Ovary (tissue), 9 donors: ENCODE measurements around the gene ANKLE2. TPM values are rescaled to one million over a fixed set of nuclear protein-coding genes. Genes with fewer than 3 reads are reported as not detected.

Experiments
- DNase-seq, 5 donors: peaks; one replicate each; pipeline ENCODE4 v3.0.0-alpha.2; 2019 to 2020
- H3K27ac ChIP-seq, 2 donors: fragments of 200-600 bp; one replicate each; pipeline versions ENCODE4 v1.5.1 to v1.8.0; 2019 to 2022
- H3K27me3 ChIP-seq: fragments of 200-600 bp; one replicate; pipeline ENCODE4 v1.8.0; 2022
- H3K36me3 ChIP-seq: fragments of 200-600 bp; sonication (generic); one replicate; pipeline ENCODE4 v1.5.1; 2019
- H3K4me1 ChIP-seq: one replicate; pipeline ENCODE4 v1.8.1; 2013; ENCODE audit warnings: mild to moderate bottlenecking, moderate library complexity; ENCODE audit not compliant: insufficient read depth
- H3K4me3 ChIP-seq: fragments of 200-600 bp; sonication (generic); one replicate; pipeline ENCODE4 v1.5.1; 2017
- H3K9me3 ChIP-seq, 2 donors: fragments of 200-600 bp in 1 of 2; sonication (generic) in 1 of 2; one replicate each; pipeline versions ENCODE4 v1.5.1 to v1.8.1; 2013 to 2019; ENCODE audit warnings: mild to moderate bottlenecking in 1 of 2, moderate library complexity in 1 of 2
- CTCF ChIP-seq, 3 donors: fragments of 450-650 bp in 2 of 3; fragments of 200-600 bp in 1 of 3; IDR thresholded peaks; one replicate each; pipeline versions ENCODE4 v1.5.1 to v1.8.0; 2016 to 2022; ENCODE audit warnings: antibody characterized with exemption in 3 of 3, mild to moderate bottlenecking in 1 of 3
- EP300 ChIP-seq: sonication (generic); formaldehyde crosslinking; IDR thresholded peaks from one replicate; pipeline ENCODE4 v1.6.1; 2017; ENCODE audit warnings: antibody characterized with exemption
- POLR2A ChIP-seq: fragments of 450-650 bp; IDR thresholded peaks from one replicate; pipeline ENCODE4 v1.6.1; 2017; ENCODE audit warnings: antibody characterized with exemption, mild to moderate bottlenecking, moderate library complexity
- WGBS, 3 donors: extraction: QIAGEN DNeasy Blood & Tissue Kit in 1 of 3; methylation state at CpG; one replicate each; pipeline versions ENCODE4 v1.1.5 to v1.1.7; 2013 to 2017; 5-methylcytosine and 5-hydroxymethylcytosine counted together
- intact Hi-C, 4 donors: fragments of 100-400 bp; cut with DNase I; formaldehyde crosslinking; loops; one replicate each; pipeline versions ENCODE4 v1.11.0 to v1.15.1; 2022 to 2023
- polyA plus RNA-seq, 2 donors: library from polyadenylated mRNA; stranded (reverse); fragments of 200-250 nt in 1 of 2; fragments of 350-450 nt in 1 of 2; fragmentation: Illumina TruSeq in 1 of 2; extraction: RNeasy Lipid Tissue Mini Kit (QIAGEN cat#74804) in 1 of 2; gene quantifications; one replicate each; pipeline ENCODE4 v1.2.3, GENCODE V29; 2013 to 2014
- total RNA-seq, 7 donors: library from RNA; depleted of rRNA in 2 of 7; stranded (reverse); fragments of >200 nt in 2 of 7; fragmentation: NEBNext Ultra II Directional in 3 of 7; extraction: Animal tissue kit (Norgen Biotek cat#: 25700) in 3 of 7; gene quantifications; one replicate each; pipeline versions ENCODE4 v1.1.0 to v1.2.4, GENCODE V29; 2016 to 2023
- donor health status: DM: no; HTN: no; CAD: no; lungs with moderate emphysema.
- donor health status: DM: no; HTN: no; CAD: no.
- donor health status: Bipolar disorder and iron deficiency.
- donor health status: DM: yes; HTN: yes; CAD: no.
- donor health status: DM: no; HTN: no; CAD: no.
- donor health status: DM: yes; HTN: yes; CAD: no.

Gene ANKLE2
- total and polyA plus RNA-seq, 9 donors = 30.5 to 82.0 (median 43.2) TPM

DNA sequence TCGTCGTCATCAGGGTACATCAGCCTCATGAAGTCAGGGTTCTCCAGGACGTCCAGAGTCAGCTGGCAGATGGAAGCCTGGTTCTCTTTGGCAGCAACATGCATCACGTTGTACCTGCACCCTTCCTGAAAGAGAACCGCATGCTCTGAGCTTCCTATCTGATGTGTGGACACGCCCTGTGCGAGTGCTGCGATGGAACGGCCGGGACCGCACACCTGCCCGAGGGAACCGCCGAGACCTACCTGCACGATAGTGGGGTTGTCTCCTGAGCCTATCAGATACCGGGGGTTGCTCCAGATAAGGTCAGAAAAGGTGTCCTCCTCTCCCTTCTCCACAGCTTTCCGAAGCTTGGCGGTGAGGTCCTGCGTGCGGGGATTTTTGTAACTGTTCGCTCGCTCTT lies 13.7 kb downstream of the ANKLE2 start:
- TF ChIP-seq EP300 (no peak), CTCF (IDR thresholded peaks at IDR 0.05) (no peak), POLR2A (no peak)
- intact Hi-C loops = loop anchor here in 1 of 4 donors (5.0 kb wide), 1 partner anchor 351 kb away; no protein-coding TSS in a partner anchor
- Histone ChIP-seq H3K36me3 (no peaks in the 10 kb centered on the region), H3K9me3 (no peaks in the 10 kb centered on the region), H3K4me1 (no peaks in the 10 kb centered on the region), H3K4me3 (no peak overlapping the region), H3K27me3 (no peaks in the 10 kb centered on the region), H3K27ac (no peak overlapping the region)
- 89 to 95% (median 90%) methylated on average over 22 of the region's 22 CpGs for WGBS, 3 donors
- DNase-seq = no peak

GRCh38 chr12:132747395-132747794 lies 14.2 kb downstream of the ANKLE2 start:
- no peak for TF ChIP-seq CTCF (IDR thresholded peaks at IDR 0.05)
- no peak for TF ChIP-seq POLR2A
- TF ChIP-seq EP300 = no peak
- Histone ChIP-seq H3K4me1 (no peaks in the 10 kb centered on the region), H3K4me3 (no peak overlapping the region), H3K27ac (no peak overlapping the region), H3K27me3 (no peaks in the 10 kb centered on the region), H3K36me3 (no peaks in the 10 kb centered on the region), H3K9me3 (no peaks in the 10 kb centered on the region)
- intact Hi-C loops = loop anchor here in 1 of 4 donors (5.0 kb wide), 1 partner anchor 350 kb away; no protein-coding TSS in a partner anchor
- 91 to 95% (median 92%) methylated on average over 11 of the region's 11 CpGs for WGBS, 3 donors
- no peak for DNase-seq

GRCh38 chr12:132746613-132747012 lies 15.0 kb downstream of the ANKLE2 start:
- Histone ChIP-seq H3K9me3 (no peaks in the 10 kb centered on the region), H3K4me3 (no peak overlapping the region), H3K36me3 (no peaks in the 10 kb centered on the region), H3K27me3 (no peaks in the 10 kb centered on the region), H3K4me1 (no peaks in the 10 kb centered on the region), H3K27ac (no peak overlapping the region)
- no peak for TF ChIP-seq CTCF (IDR thresholded peaks at IDR 0.05)
- no peak for TF ChIP-seq EP300
- TF ChIP-seq POLR2A = no peak
- intact Hi-C loops = loop anchor here in 1 of 4 donors (5.0 kb wide), 1 partner anchor 349 kb away; no protein-coding TSS in a partner anchor
- 83 to 87% (median 84%) methylated on average over 3 of the region's 3 CpGs for WGBS, 3 donors
- no peak for DNase-seq

DNA sequence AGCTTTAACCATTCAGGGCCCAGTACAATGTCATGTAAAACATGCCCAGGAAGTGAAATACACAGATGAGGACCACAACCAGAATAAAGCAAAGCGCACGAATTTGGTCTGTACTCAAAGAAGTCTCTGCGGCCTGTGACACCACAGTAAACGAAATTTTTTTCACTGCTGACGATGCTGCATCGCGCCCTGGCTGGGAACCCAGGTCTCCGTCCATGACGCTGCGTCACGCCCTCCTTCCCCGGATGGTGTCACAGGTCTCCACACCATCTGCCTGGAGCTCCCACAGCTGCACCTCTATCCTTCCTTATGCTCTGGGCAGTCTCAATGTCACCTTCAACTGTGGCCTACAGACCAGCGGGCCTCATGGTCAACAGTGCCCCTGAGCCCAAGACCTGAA lies 17.8 kb downstream of the ANKLE2 start:
- no peaks in the 10 kb centered on the region for H3K36me3 ChIP-seq
- no peaks in the 10 kb centered on the region for H3K9me3 ChIP-seq
- no peaks in the 10 kb centered on the region for H3K27me3 ChIP-seq
- WGBS, 3 donors = 88 to 95% (median 93%) methylated on average over 13 of the region's 13 CpGs
- H3K27ac ChIP-seq = no peak overlapping the region
- TF ChIP-seq EP300 = no peak
- no peak for TF ChIP-seq POLR2A
- no peak for TF ChIP-seq CTCF (IDR thresholded peaks at IDR 0.05)
- H3K4me1 ChIP-seq = no peaks in the 10 kb centered on the region
- DNase-seq = no peak
- intact Hi-C loops = no loop called here
- H3K4me3 ChIP-seq = no peak overlapping the region
